ENCODE data around the gene FBXO8.

FBXO8 gene

DNA sequence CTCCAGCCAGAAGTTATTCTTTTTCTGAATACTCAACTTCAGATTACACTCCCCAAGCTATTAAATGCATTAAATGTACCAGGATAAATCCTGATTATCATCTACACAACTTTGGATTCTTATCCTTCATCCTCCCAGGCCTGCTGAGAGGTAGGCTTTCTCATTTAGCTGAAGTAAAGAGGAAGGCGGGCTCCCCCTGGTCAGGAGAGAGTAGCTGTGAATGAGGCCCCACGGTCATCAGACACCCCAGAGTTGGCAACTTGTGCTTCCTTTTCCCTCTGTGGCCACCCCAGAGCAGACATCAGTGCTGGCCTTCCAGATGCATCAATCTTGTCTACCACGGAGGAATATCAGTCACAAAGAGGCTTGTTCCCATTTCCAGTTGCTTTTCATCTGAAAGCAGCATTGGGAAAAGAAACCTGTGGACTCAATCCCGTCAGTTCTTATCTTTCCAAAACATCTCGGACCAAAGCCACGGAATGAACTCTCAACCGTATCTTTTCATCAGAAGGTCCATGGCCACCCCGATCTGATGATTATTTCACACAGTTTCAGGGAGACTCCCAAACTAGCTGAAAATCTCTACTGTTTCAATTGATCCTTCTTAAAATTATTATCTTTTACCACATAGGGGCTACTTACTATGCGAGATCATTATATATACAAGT, 79.2 kb downstream of the FBXO8 start:
- Histone ChIP-seq H3K79me2 (ENCODE audit: control insufficient read depth, low read length) (no peaks in the 10 kb centered on the region), H3K4me3 (ENCODE audit: low read length) (no peak overlapping the region), H3K27ac (ENCODE audit: low read depth, low read length) (no peak overlapping the region), H3K36me3 (ENCODE audit: control insufficient read depth, low read length) (no peaks in the 10 kb centered on the region), H3K4me1 (ENCODE audit: control insufficient read depth, low read length) (no peaks in the 10 kb centered on the region), H3F3A (ENCODE audit: control insufficient read depth, insufficient read depth) (no peaks in the 10 kb centered on the region), H3K9me3 (ENCODE audit: control insufficient read depth, insufficient read depth, low read length) (no peaks in the 10 kb centered on the region), H4K20me1 (ENCODE audit: control insufficient read depth, insufficient read depth, low read depth, low read length) (no peaks in the 10 kb centered on the region), H3K9me2 (replicated peaks; ENCODE audit: control insufficient read depth, low read length) (no peaks in the 10 kb centered on the region), H3K27me3 (ENCODE audit: control insufficient read depth, low read length) (0 out of 2 replicates have a peak, but pooled peaks cover 3% of the 10 kb centered on the region), H3K4me2 (ENCODE audit: low read length) (no peak overlapping the region)
- TF ChIP-seq, protein P1, sequence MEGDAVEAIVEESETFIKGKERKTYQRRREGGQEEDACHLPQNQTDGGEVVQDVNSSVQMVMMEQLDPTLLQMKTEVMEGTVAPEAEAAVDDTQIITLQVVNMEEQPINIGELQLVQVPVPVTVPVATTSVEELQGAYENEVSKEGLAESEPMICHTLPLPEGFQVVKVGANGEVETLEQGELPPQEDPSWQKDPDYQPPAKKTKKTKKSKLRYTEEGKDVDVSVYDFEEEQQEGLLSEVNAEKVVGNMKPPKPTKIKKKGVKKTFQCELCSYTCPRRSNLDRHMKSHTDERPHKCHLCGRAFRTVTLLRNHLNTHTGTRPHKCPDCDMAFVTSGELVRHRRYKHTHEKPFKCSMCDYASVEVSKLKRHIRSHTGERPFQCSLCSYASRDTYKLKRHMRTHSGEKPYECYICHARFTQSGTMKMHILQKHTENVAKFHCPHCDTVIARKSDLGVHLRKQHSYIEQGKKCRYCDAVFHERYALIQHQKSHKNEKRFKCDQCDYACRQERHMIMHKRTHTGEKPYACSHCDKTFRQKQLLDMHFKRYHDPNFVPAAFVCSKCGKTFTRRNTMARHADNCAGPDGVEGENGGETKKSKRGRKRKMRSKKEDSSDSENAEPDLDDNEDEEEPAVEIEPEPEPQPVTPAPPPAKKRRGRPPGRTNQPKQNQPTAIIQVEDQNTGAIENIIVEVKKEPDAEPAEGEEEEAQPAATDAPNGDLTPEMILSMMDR (IDR thresholded peaks at IDR 0.05; ENCODE audit: low read depth, low read length, poor library complexity, severe bottlenecking), result no peak
- no peak for TF ChIP-seq EZH2phosphoT487 (IDR thresholded peaks at IDR 0.05; ENCODE audit: borderline replicate concordance, low read length)

- Histone ChIP-seq H3K27ac (ENCODE audit: low read depth, low read length) (no peak overlapping the region), H3K9me3 (ENCODE audit: control insufficient read depth, insufficient read depth, low read length) (no peaks in the 10 kb centered on the region), H3K9me2 (replicated peaks; ENCODE audit: control insufficient read depth, low read length) (no peaks in the 10 kb centered on the region), H3K4me2 (ENCODE audit: low read length) (no peak overlapping the region), H3K36me3 (ENCODE audit: control insufficient read depth, low read length) (no peaks in the 10 kb centered on the region), H4K20me1 (ENCODE audit: control insufficient read depth, insufficient read depth, low read depth, low read length) (no peaks in the 10 kb centered on the region), H3F3A (ENCODE audit: control insufficient read depth, insufficient read depth) (no peaks in the 10 kb centered on the region), H3K4me1 (ENCODE audit: control insufficient read depth, low read length) (no peaks in the 10 kb centered on the region), H3K79me2 (ENCODE audit: control insufficient read depth, low read length) (no peaks in the 10 kb centered on the region), H3K27me3 (ENCODE audit: control insufficient read depth, low read length) (0 out of 2 replicates have a peak, but pooled peaks cover 3% of the 10 kb centered on the region), H3K4me3 (ENCODE audit: low read length) (no peak overlapping the region)
- TF ChIP-seq, protein P1 (IDR thresholded peaks at IDR 0.05; ENCODE audit: low read depth, low read length, poor library complexity, severe bottlenecking), result no peak
- no peak for TF ChIP-seq EZH2phosphoT487 (IDR thresholded peaks at IDR 0.05; ENCODE audit: borderline replicate concordance, low read length)
These were observed 81.6 kb downstream of the FBXO8 start for GRCh38 chr4:174201871-174202270.

DNA sequence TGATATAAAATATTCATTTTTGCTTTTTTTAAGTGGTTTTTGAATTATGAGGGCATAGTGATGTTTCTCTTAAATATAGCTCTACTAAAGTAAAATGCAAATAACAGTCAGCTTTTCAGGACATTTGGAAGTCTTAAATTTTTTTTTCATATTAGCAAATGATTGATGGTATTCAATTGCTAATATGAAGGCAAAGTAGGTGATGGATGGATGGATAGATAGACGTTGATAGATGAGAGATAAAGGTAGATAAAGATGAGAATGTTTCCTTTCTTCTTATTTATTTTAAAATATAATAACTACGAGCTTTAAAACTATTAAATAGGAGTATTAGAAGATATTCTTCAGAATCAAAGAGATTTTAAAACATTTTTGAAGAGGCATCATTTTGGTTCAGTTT, 83.7 kb downstream of the FBXO8 start:
- H3K4me1 ChIP-seq (ENCODE audit: control insufficient read depth, low read length), result no peaks in the 10 kb centered on the region
- no peak overlapping the region for H3K4me3 ChIP-seq (ENCODE audit: low read length)
- H3K27ac ChIP-seq (ENCODE audit: low read depth, low read length), result no peak overlapping the region
- 0 out of 2 replicates have a peak, but pooled peaks cover 3% of the 10 kb centered on the region for H3K27me3 ChIP-seq (ENCODE audit: control insufficient read depth, low read length)
- no peaks in the 10 kb centered on the region for H3K36me3 ChIP-seq (ENCODE audit: control insufficient read depth, low read length)
- TF ChIP-seq, protein P1 (IDR thresholded peaks at IDR 0.05; ENCODE audit: low read depth, low read length, poor library complexity, severe bottlenecking), result no peak
- TF ChIP-seq EZH2phosphoT487 (IDR thresholded peaks at IDR 0.05; ENCODE audit: borderline replicate concordance, low read length), result no peak
- H3K9me3 ChIP-seq (ENCODE audit: control insufficient read depth, insufficient read depth, low read length), result no peaks in the 10 kb centered on the region
- no peaks in the 10 kb centered on the region for H4K20me1 ChIP-seq (ENCODE audit: control insufficient read depth, insufficient read depth, low read depth, low read length)
- H3K79me2 ChIP-seq (ENCODE audit: control insufficient read depth, low read length), result no peaks in the 10 kb centered on the region
- H3K4me2 ChIP-seq (ENCODE audit: low read length), result no peak overlapping the region
- no peaks in the 10 kb centered on the region for H3K9me2 ChIP-seq (replicated peaks; ENCODE audit: control insufficient read depth, low read length)
- H3F3A ChIP-seq (ENCODE audit: control insufficient read depth, insufficient read depth), result no peaks in the 10 kb centered on the region
